CD4-positive, CD25-positive, alpha-beta regulatory T cell (primary cell): ENCODE data around the gene PMEL. TPM values are rescaled to one million over a fixed set of nuclear protein-coding genes. Genes with fewer than 3 reads are reported as not detected.

Experiments used
- ATAC-seq, 2 donors: fragments of 150-1000 bp; cut with Tn5 transposase; one replicate each; pipeline ENCODE4 v1.10.0; 2021; ENCODE audit warnings: low read depth in 2 of 2, moderate number of reproducible peaks in 2 of 2, moderate library complexity in 1 of 2
- DNase-seq, 3 donors: peaks; one replicate each; pipeline versions ENCODE4 v3.0.0 to v3.0.0-alpha.2; 2012 to 2022; ENCODE audit warnings: mixed read lengths in 1 of 3
- H3K27ac ChIP-seq: one replicate; pipeline ENCODE4 v1.7.0; 2013; ENCODE audit warnings: mild to moderate bottlenecking, low read length; ENCODE audit not compliant: insufficient read depth, poor library complexity, severe bottlenecking
- H3K27me3 ChIP-seq: one replicate; pipeline ENCODE4 v1.7.0; 2013; ENCODE audit warnings: low read length; ENCODE audit not compliant: control insufficient read depth, insufficient read depth
- H3K36me3 ChIP-seq: one replicate; pipeline ENCODE4 v1.7.0; 2013; ENCODE audit warnings: mild to moderate bottlenecking, low read length, moderate library complexity; ENCODE audit not compliant: control insufficient read depth, insufficient read depth
- H3K4me1 ChIP-seq: 2 replicates; pipeline ENCODE4 v1.7.0; 2013; ENCODE audit warnings: mild to moderate bottlenecking, low read length; ENCODE audit not compliant: insufficient read depth, control insufficient read depth, poor library complexity, severe bottlenecking
- H3K4me3 ChIP-seq: one replicate; pipeline ENCODE4 v1.7.0; 2013; ENCODE audit warnings: low read depth, mild to moderate bottlenecking, low read length, moderate library complexity
- H3K9me3 ChIP-seq, 2 experiments: 1 replicate in 1 of 2; 2 replicates in 1 of 2; pipeline ENCODE4 v1.7.0; 2013; ENCODE audit warnings: low read length in 2 of 2, mild to moderate bottlenecking in 1 of 2, moderate library complexity in 1 of 2; ENCODE audit not compliant: control insufficient read depth in 2 of 2
- H3K27ac Mint-ChIP-seq, 3 donors: one replicate each; pipeline ENCODE4 v1.8.0; 2020 to 2022; ENCODE audit warnings: mild to moderate bottlenecking in 3 of 3, mixed read lengths in 3 of 3, moderate library complexity in 2 of 3
- H3K27me3 Mint-ChIP-seq: one replicate; pipeline ENCODE4 v1.8.0; 2022; ENCODE audit warnings: mild to moderate bottlenecking, mixed read lengths
- H3K36me3 Mint-ChIP-seq: one replicate; pipeline ENCODE4 v1.8.0; 2020; ENCODE audit warnings: mixed read lengths
- H3K4me1 Mint-ChIP-seq, 4 donors: one replicate each; pipeline ENCODE4 v1.8.0; 2020 to 2022; ENCODE audit warnings: mixed read lengths in 4 of 4, mild to moderate bottlenecking in 1 of 4
- H3K4me3 Mint-ChIP-seq, 4 donors: one replicate each; pipeline ENCODE4 v1.8.0; 2020 to 2022; ENCODE audit warnings: mild to moderate bottlenecking in 4 of 4, mixed read lengths in 4 of 4, moderate library complexity in 3 of 4
- H3K9me3 Mint-ChIP-seq, 7 donors: one replicate each; pipeline ENCODE4 v1.8.0; 2020 to 2022; ENCODE audit warnings: mixed read lengths in 7 of 7, mild to moderate bottlenecking in 3 of 7, moderate library complexity in 2 of 7
- polyA plus RNA-seq, 4 donors: library from polyadenylated mRNA; unstranded; fragments of 300-500 nt; fragmentation: Illumina TruSeq; gene quantifications; one replicate each; pipeline ENCODE4 v1.2.3, GENCODE V29; 2021
- total RNA-seq: library from RNA; stranded (reverse); gene quantifications from one replicate; pipeline ENCODE4 v1.2.3, GENCODE V29; 2022

PMEL gene
- total and polyA plus RNA-seq, 5 donors from 2014 or later, result 0.52 to 0.86 (median 0.63) TPM; not detected in 1

DNA sequence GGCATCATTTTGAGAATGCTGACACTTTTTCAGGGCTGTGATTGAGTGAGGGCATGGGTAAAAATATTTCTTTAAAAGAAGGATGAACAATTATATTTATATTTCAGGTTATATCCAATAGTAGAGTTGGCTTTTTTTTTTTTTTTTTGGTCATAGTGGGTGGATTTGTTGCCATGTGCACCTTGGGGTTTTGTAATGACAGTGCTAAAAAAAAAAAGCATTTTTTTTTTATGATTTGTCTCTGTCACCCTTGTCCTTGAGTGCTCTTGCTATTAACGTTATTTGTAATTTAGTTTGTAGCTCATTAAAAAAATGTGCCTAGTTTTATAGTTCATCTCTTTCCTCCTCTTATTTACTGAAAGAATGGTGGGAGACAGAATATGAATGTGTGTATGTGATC is 6.6 kb upstream of the PMEL start:
- Mint-ChIP-seq H3K4me3 (no peak overlapping the region), H3K4me1 (peaks cover 15 to 30% (median 26%) of the 10 kb centered on the region in 4 donors), H3K9me3 (no peaks in the 10 kb centered on the region), H3K27ac (peak overlapping the region in 1 of 3 donors; percentile 65), H3K27me3 (no peaks in the 10 kb centered on the region), H3K36me3 (peaks cover 4% of the 10 kb centered on the region)
- Histone ChIP-seq H3K4me3 (peak overlapping the region; percentile 87), H3K36me3 (peaks cover 2% of the 10 kb centered on the region), H3K27me3 (no peaks in the 10 kb centered on the region), H3K4me1 (peaks cover 34% of the 10 kb centered on the region), H3K27ac (peak overlapping the region; percentile 90), H3K9me3 (no peaks in the 10 kb centered on the region)
- no peak for DNase-seq
- no peak for ATAC-seq

DNA sequence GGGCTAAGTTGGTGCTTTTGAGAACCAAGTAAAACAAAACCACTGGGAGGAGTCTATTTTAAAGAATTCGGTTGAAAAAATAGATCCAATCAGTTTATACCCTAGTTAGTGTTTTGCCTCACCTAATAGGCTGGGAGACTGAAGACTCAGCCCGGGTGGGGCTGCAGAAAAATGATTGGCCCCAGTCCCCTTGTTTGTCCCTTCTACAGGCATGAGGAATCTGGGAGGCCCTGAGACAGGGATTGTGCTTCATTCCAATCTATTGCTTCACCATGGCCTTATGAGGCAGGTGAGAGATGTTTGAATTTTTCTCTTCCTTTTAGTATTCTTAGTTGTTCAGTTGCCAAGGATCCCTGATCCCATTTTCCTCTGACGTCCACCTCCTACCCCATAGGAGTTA is 6.2 kb upstream of the PMEL start:
- Mint-ChIP-seq H3K27me3 (no peaks in the 10 kb centered on the region), H3K4me3 (no peak overlapping the region), H3K27ac (peak overlapping the region in 1 of 3 donors; percentile 65), H3K36me3 (peaks cover 4% of the 10 kb centered on the region), H3K4me1 (peaks cover 15 to 30% (median 25%) of the 10 kb centered on the region in 4 donors), H3K9me3 (no peaks in the 10 kb centered on the region)
- H3K36me3 ChIP-seq, result peaks cover 2% of the 10 kb centered on the region
- ATAC-seq, result no peak
- H3K27ac ChIP-seq, result peak overlapping the region; percentile 16
- H3K4me1 ChIP-seq, result peaks cover 38% of the 10 kb centered on the region
- no peaks in the 10 kb centered on the region for H3K9me3 ChIP-seq
- no peaks in the 10 kb centered on the region for H3K27me3 ChIP-seq
- DNase-seq, result no peak
- H3K4me3 ChIP-seq, result peak overlapping the region; percentile 87

DNA sequence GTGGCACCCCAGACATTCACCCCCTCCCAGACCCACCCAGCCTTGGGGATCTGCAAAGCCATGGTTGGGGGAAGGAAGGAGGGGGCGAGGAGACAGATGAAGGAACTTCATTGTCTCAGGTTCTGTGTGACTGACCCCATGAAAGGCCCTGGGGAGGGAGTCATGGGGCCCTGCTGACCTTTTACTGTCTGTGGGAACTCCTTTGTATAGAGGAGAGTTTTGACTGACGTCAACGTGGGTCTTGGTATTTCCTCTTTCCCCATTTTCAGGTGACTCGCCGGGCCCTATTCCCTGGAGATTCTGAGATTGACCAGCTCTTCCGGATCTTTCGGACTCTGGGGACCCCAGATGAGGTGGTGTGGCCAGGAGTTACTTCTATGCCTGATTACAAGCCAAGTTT is 4.9 kb upstream of the PMEL start:
- no peak overlapping the region for H3K27ac ChIP-seq
- H3K4me1 ChIP-seq, result peaks cover 44% of the 10 kb centered on the region
- no peaks in the 10 kb centered on the region for H3K9me3 ChIP-seq
- no peak for DNase-seq
- H3K36me3 ChIP-seq, result peaks cover 2% of the 10 kb centered on the region
- Mint-ChIP-seq H3K4me3 (no peak overlapping the region), H3K36me3 (no peaks in the 10 kb centered on the region), H3K4me1 (peaks cover 18 to 32% (median 24%) of the 10 kb centered on the region in 4 donors), H3K27me3 (no peaks in the 10 kb centered on the region), H3K27ac (peak overlapping the region in 1 of 3 donors; percentile 31), H3K9me3 (no peaks in the 10 kb centered on the region)
- no peak for ATAC-seq
- no peaks in the 10 kb centered on the region for H3K27me3 ChIP-seq
- no peak overlapping the region for H3K4me3 ChIP-seq

DNA sequence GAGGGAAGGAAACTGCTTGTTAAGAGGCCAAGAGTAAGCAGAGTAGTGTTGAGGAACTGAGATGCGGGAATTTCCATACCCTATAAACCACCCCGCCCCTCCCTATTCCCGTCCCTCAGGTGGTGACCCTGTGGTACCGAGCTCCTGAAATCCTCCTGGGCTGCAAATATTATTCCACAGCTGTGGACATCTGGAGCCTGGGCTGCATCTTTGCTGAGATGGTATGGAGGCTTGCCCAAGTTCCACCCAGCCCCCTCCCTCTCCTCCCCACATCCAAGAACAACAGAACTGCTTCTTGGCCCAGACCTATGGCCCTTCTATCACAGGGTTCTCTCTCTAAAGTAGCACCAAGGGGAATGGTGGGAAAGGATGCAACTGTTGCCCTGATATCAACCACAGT is 3.5 kb upstream of the PMEL start:
- Histone ChIP-seq H3K27ac (no peak overlapping the region), H3K27me3 (no peaks in the 10 kb centered on the region), H3K4me1 (peaks cover 33% of the 10 kb centered on the region), H3K9me3 (no peaks in the 10 kb centered on the region), H3K36me3 (peaks cover 2% of the 10 kb centered on the region), H3K4me3 (no peak overlapping the region)
- ATAC-seq, result no peak
- peak overlapping the region in 2 of 3 donors; percentile 32 to 69 for H3K27ac Mint-ChIP-seq
- H3K4me1 Mint-ChIP-seq, result peaks cover 17 to 37% (median 27%) of the 10 kb centered on the region in 4 donors
- H3K36me3 Mint-ChIP-seq, result no peaks in the 10 kb centered on the region
- H3K9me3 Mint-ChIP-seq, result no peaks in the 10 kb centered on the region
- no peaks in the 10 kb centered on the region for H3K27me3 Mint-ChIP-seq
- no peak for DNase-seq
- peak overlapping the region in 2 of 4 donors; percentile 40 to 92 for H3K4me3 Mint-ChIP-seq

DNA sequence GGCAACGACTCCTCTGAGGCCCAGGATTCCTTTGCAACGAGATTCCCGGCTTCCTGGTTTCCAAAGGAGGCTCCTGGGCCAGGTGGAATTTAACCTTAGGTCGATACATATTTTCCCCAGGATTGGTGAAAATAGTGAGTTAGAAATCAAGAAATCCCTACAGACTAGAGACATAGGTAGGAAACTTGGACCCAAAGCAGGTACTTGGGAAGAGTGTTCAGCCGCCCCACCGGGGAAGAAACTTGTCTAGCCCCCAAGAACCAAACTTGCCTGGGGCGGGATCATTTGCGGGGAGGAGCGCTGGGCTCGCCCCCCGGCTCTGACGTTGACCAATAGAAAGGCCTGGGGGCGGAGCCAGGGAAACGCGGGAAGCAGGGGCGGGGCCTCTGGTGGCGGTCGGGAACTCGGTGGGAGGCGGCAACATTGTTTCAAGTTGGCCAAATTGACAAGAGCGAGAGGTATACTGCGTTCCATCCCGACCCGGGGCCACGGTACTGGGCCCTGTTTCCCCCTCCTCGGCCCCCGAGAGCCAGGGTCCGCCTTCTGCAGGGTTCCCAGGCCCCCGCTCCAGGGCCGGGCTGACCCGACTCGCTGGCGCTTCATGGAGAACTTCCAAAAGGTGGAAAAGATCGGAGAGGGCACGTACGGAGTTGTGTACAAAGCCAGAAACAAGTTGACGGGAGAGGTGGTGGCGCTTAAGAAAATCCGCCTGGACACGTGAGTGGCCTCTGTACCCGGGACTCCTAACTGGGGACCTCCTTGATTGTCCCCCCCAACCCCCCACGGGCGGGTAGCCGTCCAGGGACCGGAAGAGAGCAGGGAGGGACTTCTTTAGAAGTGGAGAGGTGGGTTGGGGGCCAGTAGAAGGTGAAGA is 803 bp upstream of the PMEL start, which contains the start of gene CDK2:
TSS of gene CDK2 (plus strand) at position 423 of the 874 bp plus-strand sequence. CDS start at position 602, 179 bp downstream.
- Mint-ChIP-seq H3K4me1 (peaks cover 17 to 37% (median 27%) of the 10 kb centered on the region in 4 donors), H3K9me3 (no peaks in the 10 kb centered on the region), H3K36me3 (no peaks in the 10 kb centered on the region), H3K27me3 (no peaks in the 10 kb centered on the region), H3K27ac (peak within 1 kb of the TSS; percentile 92 to 95 (median 95)), H3K4me3 (peak within 1 kb of the TSS; percentile 90 to 97 (median 93))
- Histone ChIP-seq H3K27me3 (no peaks in the 10 kb centered on the region), H3K4me1 (peaks cover 19% of the 10 kb centered on the region), H3K27ac (peak within 1 kb of the TSS; percentile 73), H3K36me3 (peaks cover 2% of the 10 kb centered on the region), H3K4me3 (peak within 1 kb of the TSS; percentile 79), H3K9me3 (no peaks in the 10 kb centered on the region)
- DNase-seq (peak; percentile 77 to 88 (median 85)), ATAC-seq (peak; percentile 86 to 88)

DNA sequence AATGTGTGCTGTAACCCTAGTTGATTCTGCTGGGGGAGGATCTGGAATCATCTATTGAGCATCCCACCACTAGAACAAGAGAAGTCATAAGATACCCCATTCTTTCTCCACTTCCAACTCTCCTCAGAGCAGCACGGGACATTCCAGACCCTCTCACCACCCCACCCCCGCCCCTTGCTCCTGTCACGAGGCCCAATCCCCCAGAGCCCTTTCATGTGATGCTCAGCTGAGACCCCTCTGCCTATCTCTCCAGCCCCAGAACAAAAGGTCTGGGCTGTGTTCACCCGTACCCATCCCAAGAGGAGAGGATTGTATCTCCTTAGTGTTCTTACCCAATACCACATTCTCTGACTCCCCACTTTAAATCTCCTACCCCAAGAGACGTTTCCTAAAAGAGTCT is 602 bp downstream of the PMEL start:
- peaks cover 17 to 35% (median 26%) of the 10 kb centered on the region in 4 donors for H3K4me1 Mint-ChIP-seq
- Histone ChIP-seq H3K4me3 (no peak overlapping the region), H3K4me1 (peaks cover 19% of the 10 kb centered on the region), H3K9me3 (no peaks in the 10 kb centered on the region), H3K27ac (no peak overlapping the region), H3K27me3 (no peaks in the 10 kb centered on the region), H3K36me3 (peaks cover 2% of the 10 kb centered on the region)
- DNase-seq, result no peak
- no peaks in the 10 kb centered on the region for H3K27me3 Mint-ChIP-seq
- peak overlapping the region in 2 of 3 donors; percentile 39 to 95 for H3K27ac Mint-ChIP-seq
- H3K9me3 Mint-ChIP-seq, result no peaks in the 10 kb centered on the region
- ATAC-seq, result no peak
- H3K36me3 Mint-ChIP-seq, result no peaks in the 10 kb centered on the region
- peak overlapping the region; percentile 58 to 94 (median 91) for H3K4me3 Mint-ChIP-seq

DNA sequence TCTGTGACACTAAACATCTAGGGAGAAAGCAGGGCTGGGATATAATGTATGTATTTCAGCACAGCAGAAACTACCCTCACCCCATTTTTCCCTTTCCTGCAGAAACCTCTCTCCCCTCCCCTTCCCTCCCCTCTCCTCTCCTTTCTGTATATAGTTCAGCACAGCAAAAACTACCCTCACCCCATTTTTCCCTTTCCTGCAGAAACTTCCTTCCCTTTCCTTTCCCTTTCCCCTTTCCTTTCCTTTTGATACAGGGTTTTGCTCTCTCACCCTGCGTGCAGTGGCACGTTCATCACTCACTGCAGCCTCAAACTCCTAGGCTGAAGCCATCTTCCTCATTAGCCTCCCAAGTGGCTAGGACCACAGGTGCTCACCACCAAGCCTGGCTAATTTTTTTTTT is 2.1 kb downstream of the PMEL start:
- Histone ChIP-seq H3K9me3 (no peaks in the 10 kb centered on the region), H3K4me3 (no peak overlapping the region), H3K27ac (no peak overlapping the region), H3K36me3 (no peaks in the 10 kb centered on the region), H3K27me3 (no peaks in the 10 kb centered on the region), H3K4me1 (peaks cover 19% of the 10 kb centered on the region)
- H3K9me3 Mint-ChIP-seq, result no peaks in the 10 kb centered on the region
- peak overlapping the region in 1 of 4 donors; percentile 29 for H3K4me3 Mint-ChIP-seq
- H3K27ac Mint-ChIP-seq, result no peak overlapping the region
- no peaks in the 10 kb centered on the region for H3K36me3 Mint-ChIP-seq
- no peaks in the 10 kb centered on the region for H3K27me3 Mint-ChIP-seq
- ATAC-seq (no peak), DNase-seq (no peak)
- H3K4me1 Mint-ChIP-seq, result peaks cover 17 to 34% (median 24%) of the 10 kb centered on the region in 4 donors
